ENCODE results near the gene CPA4. TPM values are rescaled to one million over a fixed set of nuclear protein-coding genes. Genes with fewer than 3 reads are reported as not detected.

The CPA4 gene
- total RNA-seq, 2 experiments from 2014 or later, result not detected

DNA sequence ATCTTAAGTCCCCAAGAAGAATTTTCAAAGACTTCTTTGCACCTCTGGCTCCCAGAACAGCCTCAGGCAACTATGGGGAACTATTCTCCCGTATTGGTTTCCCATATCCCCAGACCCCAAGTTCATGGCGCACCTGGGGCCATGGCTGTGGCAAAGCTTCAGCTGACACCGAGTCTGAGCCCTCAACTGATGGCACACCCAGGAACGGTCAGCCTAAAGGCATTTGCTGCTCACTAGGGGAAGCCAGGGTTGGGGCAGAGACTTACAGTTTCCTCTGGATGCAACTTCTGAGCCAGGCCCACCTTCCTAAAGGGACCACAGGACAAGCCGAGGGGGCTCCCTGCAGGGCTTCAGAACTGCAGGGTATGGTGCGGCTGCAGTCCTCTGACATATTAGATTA lies 73.6 kb downstream of the CPA4 start:
- intact Hi-C loops (cut with micrococcal nuclease; ENCODE audit: unreplicated experiment), result no loop called here
- no peak overlapping the region for H3K27ac ChIP-seq (ENCODE audit: low read depth, low read length, poor library complexity, severe bottlenecking)
- TF ChIP-seq, protein P1, sequence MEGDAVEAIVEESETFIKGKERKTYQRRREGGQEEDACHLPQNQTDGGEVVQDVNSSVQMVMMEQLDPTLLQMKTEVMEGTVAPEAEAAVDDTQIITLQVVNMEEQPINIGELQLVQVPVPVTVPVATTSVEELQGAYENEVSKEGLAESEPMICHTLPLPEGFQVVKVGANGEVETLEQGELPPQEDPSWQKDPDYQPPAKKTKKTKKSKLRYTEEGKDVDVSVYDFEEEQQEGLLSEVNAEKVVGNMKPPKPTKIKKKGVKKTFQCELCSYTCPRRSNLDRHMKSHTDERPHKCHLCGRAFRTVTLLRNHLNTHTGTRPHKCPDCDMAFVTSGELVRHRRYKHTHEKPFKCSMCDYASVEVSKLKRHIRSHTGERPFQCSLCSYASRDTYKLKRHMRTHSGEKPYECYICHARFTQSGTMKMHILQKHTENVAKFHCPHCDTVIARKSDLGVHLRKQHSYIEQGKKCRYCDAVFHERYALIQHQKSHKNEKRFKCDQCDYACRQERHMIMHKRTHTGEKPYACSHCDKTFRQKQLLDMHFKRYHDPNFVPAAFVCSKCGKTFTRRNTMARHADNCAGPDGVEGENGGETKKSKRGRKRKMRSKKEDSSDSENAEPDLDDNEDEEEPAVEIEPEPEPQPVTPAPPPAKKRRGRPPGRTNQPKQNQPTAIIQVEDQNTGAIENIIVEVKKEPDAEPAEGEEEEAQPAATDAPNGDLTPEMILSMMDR (conservative IDR thresholded peaks at IDR 0.05; ENCODE audit: low read length), result no peak
- TF ChIP-seq EZH2phosphoT487 (IDR thresholded peaks at IDR 0.05; ENCODE audit: borderline replicate concordance, low read depth, low read length), result no peak
- H3K79me2 ChIP-seq (ENCODE audit: insufficient read depth, low read depth, low read length), result no peaks in the 10 kb centered on the region
- ChIA-PET POLR2A (no interaction called here), CTCF (ENCODE audit: unreplicated experiment) (no interaction called here)
- H3K4me1 ChIP-seq (ENCODE audit: insufficient read depth, low read length, poor library complexity, severe bottlenecking), result no peaks in the 10 kb centered on the region
- H3K4me2 ChIP-seq (ENCODE audit: low read length), result no peak overlapping the region; the same call in 1 of the 2 replicates
- DNase-seq (ENCODE audit: low spot score), result no peak
- no TSS peak for BruUV-seq (replicated peaks)
- no peaks in the 10 kb centered on the region for H3K9me3 ChIP-seq (ENCODE audit: low read length)
- H4K20me1 ChIP-seq (ENCODE audit: insufficient read depth, low read length), result no peaks in the 10 kb centered on the region
- no peaks in the 10 kb centered on the region for H3K36me3 ChIP-seq (ENCODE audit: insufficient read depth, low read length)
- peak overlapping the region; percentile 29; the same call in 1 of the 2 replicates for H2AFZ ChIP-seq (ENCODE audit: low read length)
- H3K4me3 ChIP-seq (ENCODE audit: low read depth, low read length, poor library complexity, severe bottlenecking), result no peak overlapping the region
- H3K9me2 ChIP-seq (ENCODE audit: insufficient read depth, low read length), result no peaks in the 10 kb centered on the region

DNA sequence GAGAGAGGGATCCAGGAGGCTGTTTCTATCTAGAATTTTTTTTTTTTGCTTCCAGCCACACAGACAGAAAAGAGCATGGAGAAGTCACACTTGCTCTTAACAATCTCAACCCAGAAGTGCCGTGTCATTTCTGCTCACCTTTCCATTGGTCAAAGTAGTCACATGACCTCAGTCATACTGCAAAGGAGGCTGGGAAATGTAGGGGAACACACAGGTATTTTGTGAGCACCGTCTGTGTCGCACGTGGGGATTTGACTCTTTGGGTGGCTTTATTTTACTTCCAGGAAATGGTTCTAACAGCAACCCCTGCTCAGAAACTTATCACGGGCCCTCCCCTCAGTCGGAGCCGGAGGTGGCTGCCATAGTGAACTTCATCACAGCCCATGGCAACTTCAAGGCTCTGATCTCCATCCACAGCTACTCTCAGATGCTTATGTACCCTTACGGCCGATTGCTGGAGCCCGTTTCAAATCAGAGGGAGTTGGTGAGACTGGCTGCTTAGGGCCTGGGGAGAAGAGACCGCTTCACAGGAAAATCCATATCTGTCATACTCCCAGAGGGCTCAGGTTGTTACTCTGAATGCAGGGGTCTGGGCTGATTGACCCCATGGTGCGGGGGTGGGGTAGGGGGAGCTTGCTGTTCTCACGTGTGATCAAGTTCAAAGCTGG lies 74.3 kb downstream of the CPA4 start:
- Histone ChIP-seq H3K36me3 (ENCODE audit: insufficient read depth, low read length) (no peaks in the 10 kb centered on the region), H3K9me2 (ENCODE audit: insufficient read depth, low read length) (no peaks in the 10 kb centered on the region), H3K4me2 (ENCODE audit: low read length) (no peak overlapping the region; the same call in 1 of the 2 replicates), H2AFZ (ENCODE audit: low read length) (peak overlapping the region; percentile 29; the same call in 1 of the 2 replicates), H3K4me3 (ENCODE audit: low read depth, low read length, poor library complexity, severe bottlenecking) (no peak overlapping the region), H3K4me1 (ENCODE audit: insufficient read depth, low read length, poor library complexity, severe bottlenecking) (no peaks in the 10 kb centered on the region), H3K9me3 (ENCODE audit: low read length) (no peaks in the 10 kb centered on the region), H4K20me1 (ENCODE audit: insufficient read depth, low read length) (no peaks in the 10 kb centered on the region), H3K79me2 (ENCODE audit: insufficient read depth, low read depth, low read length) (no peaks in the 10 kb centered on the region), H3K27ac (ENCODE audit: low read depth, low read length, poor library complexity, severe bottlenecking) (no peak overlapping the region)
- CTCF ChIA-PET (ENCODE audit: unreplicated experiment), result no interaction called here
- no TSS peak for BruUV-seq (replicated peaks)
- POLR2A ChIA-PET, result no interaction called here
- no peak for DNase-seq (ENCODE audit: low spot score)
- intact Hi-C loops (cut with micrococcal nuclease; ENCODE audit: unreplicated experiment), result no loop called here
- TF ChIP-seq, protein P1 (conservative IDR thresholded peaks at IDR 0.05; ENCODE audit: low read length), result no peak
- no peak for TF ChIP-seq EZH2phosphoT487 (IDR thresholded peaks at IDR 0.05; ENCODE audit: borderline replicate concordance, low read depth, low read length)
